OCI-LY1 (cell line): ENCODE results near the gene PTPN21.

Source experiments
- H2AFZ ChIP-seq: fragments of 200-600 bp; sonication (generic), shearing (Covaris generic); 2 replicates; pipeline ENCODE4 v1.6.0; 2014; ENCODE audit warnings: antibody characterized with exemption, mild to moderate bottlenecking, low read length
- H3F3A ChIP-seq: fragments of 200-600 bp; sonication (generic), shearing (Covaris generic); 2 replicates; pipeline ENCODE4 v1.6.0; 2014; ENCODE audit warnings: mild to moderate bottlenecking, antibody characterized with exemption, low read length, moderate library complexity; ENCODE audit not compliant: insufficient read depth
- H3K27ac ChIP-seq: fragments of 200-600 bp; sonication (generic); 2 replicates; pipeline ENCODE4 v1.5.1; 2014; ENCODE audit warnings: low read length, mixed run types, mild to moderate bottlenecking, low read depth; ENCODE audit not compliant: poor library complexity, severe bottlenecking
- H3K27me3 ChIP-seq: fragments of 200-600 bp; sonication (generic); 2 replicates; pipeline ENCODE4 v1.6.0; 2014; ENCODE audit warnings: antibody characterized with exemption, mild to moderate bottlenecking, low read length, moderate library complexity; ENCODE audit not compliant: insufficient read depth
- H3K36me3 ChIP-seq: fragments of 200-600 bp; sonication (generic); 2 replicates; pipeline ENCODE4 v1.6.1; 2014; ENCODE audit warnings: mild to moderate bottlenecking, antibody characterized with exemption, low read length, moderate library complexity, mixed read lengths; ENCODE audit not compliant: insufficient read depth
- H3K4me1 ChIP-seq: fragments of 200-600 bp; sonication (generic); 2 replicates; pipeline ENCODE4 v1.5.1; 2014; ENCODE audit warnings: mild to moderate bottlenecking, low read length, moderate library complexity; ENCODE audit not compliant: insufficient read depth, severe bottlenecking
- H3K4me2 ChIP-seq: fragments of 200-600 bp; sonication (generic), shearing (Covaris generic); 2 replicates; pipeline ENCODE4 v1.6.1; 2014; ENCODE audit warnings: low read length
- H3K4me3 ChIP-seq: fragments of 200-600 bp; sonication (generic); 2 replicates; pipeline ENCODE4 v1.5.1; 2014; ENCODE audit warnings: low read length, low read depth, mild to moderate bottlenecking, mixed read lengths; ENCODE audit not compliant: poor library complexity, severe bottlenecking
- H3K79me2 ChIP-seq: fragments of 200-600 bp; shearing (Covaris generic); 2 replicates; pipeline ENCODE4 v1.6.1; 2016; ENCODE audit warnings: mixed run types, low read length, mixed read lengths; ENCODE audit not compliant: insufficient read depth
- H3K9ac ChIP-seq: fragments of 200-600 bp; sonication (generic), shearing (Covaris generic); 2 replicates; pipeline ENCODE4 v1.6.1; 2014; ENCODE audit warnings: mild to moderate bottlenecking, low read length, mixed read lengths
- H3K9me2 ChIP-seq: fragments of 200-600 bp; sonication (generic), shearing (Covaris generic); 2 replicates; pipeline ENCODE4 v1.6.1; 2014; ENCODE audit warnings: low read depth, mild to moderate bottlenecking, low read length, mixed read lengths
- H3K9me3 ChIP-seq: fragments of 200-600 bp; shearing (Covaris generic); 2 replicates; pipeline ENCODE4 v1.6.1; 2014; ENCODE audit warnings: low read length, mixed read lengths
- H4K20me1 ChIP-seq: fragments of 200-600 bp; sonication (generic), shearing (Covaris generic); 2 replicates; pipeline ENCODE4 v1.6.0; 2016; ENCODE audit warnings: mild to moderate bottlenecking, low read length; ENCODE audit not compliant: insufficient read depth
- EZH2 ChIP-seq: fragments of 200-600 bp; sonication (generic), shearing (Covaris generic); IDR thresholded peaks from 2 replicates; pipeline ENCODE4 v1.8.0; 2017; ENCODE audit warnings: borderline replicate concordance, mixed run types, mild to moderate bottlenecking, antibody characterized with exemption, low read length, moderate library complexity, mixed read lengths
- TF ChIP-seq, protein P1 (sequence below): fragments of 200-600 bp; sonication (generic), shearing (Covaris generic); IDR thresholded peaks from 2 replicates; pipeline ENCODE4 v1.5.1; 2017; ENCODE audit warnings: mild to moderate bottlenecking, antibody characterized with exemption, low read length, moderate library complexity, mixed read lengths

The PTPN21 gene

GRCh38 chr14:88505621-88506020 lies 49.2 kb downstream of the PTPN21 start:
- H3K9me3 ChIP-seq: no peaks in the 10 kb centered on the region
- H3K4me1 ChIP-seq: no peaks in the 10 kb centered on the region
- H3K4me2 ChIP-seq: no peak overlapping the region
- no peak for TF ChIP-seq EZH2
- TF ChIP-seq, protein P1, sequence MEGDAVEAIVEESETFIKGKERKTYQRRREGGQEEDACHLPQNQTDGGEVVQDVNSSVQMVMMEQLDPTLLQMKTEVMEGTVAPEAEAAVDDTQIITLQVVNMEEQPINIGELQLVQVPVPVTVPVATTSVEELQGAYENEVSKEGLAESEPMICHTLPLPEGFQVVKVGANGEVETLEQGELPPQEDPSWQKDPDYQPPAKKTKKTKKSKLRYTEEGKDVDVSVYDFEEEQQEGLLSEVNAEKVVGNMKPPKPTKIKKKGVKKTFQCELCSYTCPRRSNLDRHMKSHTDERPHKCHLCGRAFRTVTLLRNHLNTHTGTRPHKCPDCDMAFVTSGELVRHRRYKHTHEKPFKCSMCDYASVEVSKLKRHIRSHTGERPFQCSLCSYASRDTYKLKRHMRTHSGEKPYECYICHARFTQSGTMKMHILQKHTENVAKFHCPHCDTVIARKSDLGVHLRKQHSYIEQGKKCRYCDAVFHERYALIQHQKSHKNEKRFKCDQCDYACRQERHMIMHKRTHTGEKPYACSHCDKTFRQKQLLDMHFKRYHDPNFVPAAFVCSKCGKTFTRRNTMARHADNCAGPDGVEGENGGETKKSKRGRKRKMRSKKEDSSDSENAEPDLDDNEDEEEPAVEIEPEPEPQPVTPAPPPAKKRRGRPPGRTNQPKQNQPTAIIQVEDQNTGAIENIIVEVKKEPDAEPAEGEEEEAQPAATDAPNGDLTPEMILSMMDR: no peak
- H3K36me3 ChIP-seq: no peaks in the 10 kb centered on the region
- H3F3A ChIP-seq: no peaks in the 10 kb centered on the region
- no peak overlapping the region for H2AFZ ChIP-seq
- H3K27me3 ChIP-seq: no peaks in the 10 kb centered on the region
- H4K20me1 ChIP-seq: no peaks in the 10 kb centered on the region
- H3K79me2 ChIP-seq: no peaks in the 10 kb centered on the region
- no peak overlapping the region for H3K4me3 ChIP-seq
- no peak overlapping the region for H3K27ac ChIP-seq
- no peaks in the 10 kb centered on the region for H3K9me2 ChIP-seq
- no peak overlapping the region for H3K9ac ChIP-seq

DNA sequence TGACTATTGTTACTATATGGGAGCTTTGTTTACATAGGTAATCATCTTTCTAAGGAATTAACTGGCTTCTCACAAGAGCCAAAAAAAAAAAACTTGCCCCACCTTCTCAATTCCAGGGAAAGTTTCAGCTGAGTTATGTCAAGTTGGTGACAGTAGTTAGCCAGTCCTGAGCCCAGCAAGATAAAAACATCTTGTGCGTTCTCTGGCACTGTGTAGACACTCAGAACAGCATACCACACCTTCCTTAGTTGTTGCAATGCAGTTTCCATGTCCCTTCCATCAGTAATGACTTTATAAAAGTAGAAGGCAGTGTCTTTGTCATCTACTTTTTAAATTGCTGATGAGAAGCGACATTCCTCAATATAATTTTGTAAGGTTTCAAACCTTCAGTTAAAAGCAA lies 50.2 kb downstream of the PTPN21 start:
- no peaks in the 10 kb centered on the region for H3K36me3 ChIP-seq
- H3K4me3 ChIP-seq: no peak overlapping the region
- H3K9me3 ChIP-seq: no peaks in the 10 kb centered on the region
- no peak for TF ChIP-seq EZH2
- TF ChIP-seq, protein P1: no peak
- no peaks in the 10 kb centered on the region for H3F3A ChIP-seq
- H3K79me2 ChIP-seq: no peaks in the 10 kb centered on the region
- H3K4me2 ChIP-seq: no peak overlapping the region
- H3K9me2 ChIP-seq: no peaks in the 10 kb centered on the region
- H2AFZ ChIP-seq: no peak overlapping the region
- no peaks in the 10 kb centered on the region for H3K4me1 ChIP-seq
- no peaks in the 10 kb centered on the region for H3K27me3 ChIP-seq
- H3K9ac ChIP-seq: no peak overlapping the region
- H4K20me1 ChIP-seq: no peaks in the 10 kb centered on the region
- H3K27ac ChIP-seq: no peak overlapping the region

DNA sequence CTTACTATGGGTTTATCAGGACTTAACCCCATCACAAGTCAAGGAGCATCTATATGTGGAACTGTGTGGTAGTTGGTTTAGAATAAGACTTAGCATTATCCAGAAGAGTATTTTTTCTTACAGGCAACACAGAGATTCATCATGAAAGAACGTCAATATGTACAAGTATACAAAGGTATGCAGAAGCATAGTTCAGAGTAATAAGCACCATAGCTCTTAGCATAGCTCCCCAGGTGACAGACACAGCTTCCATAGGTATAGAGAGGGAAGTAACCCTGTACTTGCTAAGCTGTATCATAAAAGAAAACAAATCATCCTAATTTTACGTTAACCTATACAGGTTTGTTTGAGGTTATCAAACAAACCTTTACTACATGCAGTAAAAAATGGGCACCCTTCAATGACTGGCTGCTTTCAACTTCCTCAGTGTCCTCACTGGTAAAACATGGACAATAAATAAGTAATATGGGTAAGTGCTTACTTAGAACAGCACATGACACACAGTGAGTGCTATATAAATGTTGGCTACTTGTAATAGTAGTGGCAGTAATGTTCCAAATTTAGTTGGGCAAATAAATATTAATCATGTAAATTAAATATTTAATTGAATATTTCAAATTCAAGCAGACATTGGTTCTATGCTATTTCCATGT lies 50.9 kb downstream of the PTPN21 start:
- TF ChIP-seq, protein P1: no peak
- TF ChIP-seq EZH2: no peak
- no peak overlapping the region for H3K4me3 ChIP-seq

More for the DNA sequence above, 50.9 kb downstream of the PTPN21 start:
- Histone ChIP-seq H3K9me2 (no peaks in the 10 kb centered on the region), H3K4me1 (no peaks in the 10 kb centered on the region), H3K36me3 (no peaks in the 10 kb centered on the region), H4K20me1 (no peaks in the 10 kb centered on the region), H3F3A (no peaks in the 10 kb centered on the region), H3K27me3 (no peaks in the 10 kb centered on the region), H3K79me2 (no peaks in the 10 kb centered on the region), H2AFZ (no peak overlapping the region), H3K9me3 (no peaks in the 10 kb centered on the region), H3K27ac (no peak overlapping the region), H3K9ac (no peak overlapping the region), H3K4me2 (no peak overlapping the region)
